Endothelial cell of umbilical vein (primary cell): ENCODE results near the gene KRTAP3-2. TPM values are rescaled to one million over a fixed set of nuclear protein-coding genes. Genes with fewer than 3 reads are reported as not detected.

Source experiments
- BruUV-seq: library from RNA; stranded (reverse); fragments of 400-500 nt; replicated peaks from 2 replicates; lab custom pipeline; 2021; lab: Mats Ljungman, UMichigan
- CTCF ChIA-PET: fragments of 300-600, 350-600 bp; sonication (Branson Sonifier 250); formaldehyde crosslinking; loops from one replicate; lab custom pipeline; 2021; ENCODE audit warnings: antibody characterized with exemption, inconsistent platforms; lab: Charles Lee
- POLR2A ChIA-PET: fragments of 300-600, 350-600 bp; sonication (Branson Sonifier 250); formaldehyde crosslinking; loops from one replicate; lab custom pipeline; 2021; ENCODE audit warnings: antibody characterized with exemption, inconsistent platforms; lab: Charles Lee
- DNase-seq: peaks from one replicate; pipeline ENCODE4 v3.0.0-alpha.2; 2011; ENCODE audit warnings: low read depth, low spot score
- FAIRE-seq: peaks from 2 replicates; lab custom pipeline; 2011; peaks lifted over from hg19 to GRCh38; lab: Jason Lieb, UNC
- H2AFZ ChIP-seq: 2 replicates; pipeline ENCODE4 v1.6.0; 2012; ENCODE audit warnings: low read depth, low read length, control low read depth, inconsistent platforms
- H3K27ac ChIP-seq: 2 replicates; pipeline ENCODE4 v1.5.1; 2011; ENCODE audit warnings: low read depth, mild to moderate bottlenecking, control low read depth, low read length, moderate library complexity; ENCODE audit not compliant: insufficient read depth
- H3K27me3 ChIP-seq, 2 experiments: 2 replicates each; pipeline versions ENCODE4 v1.6.0 to v1.6.1; 2011; ENCODE audit warnings: low read length in 2 of 2, mixed read lengths in 1 of 2; ENCODE audit not compliant: control insufficient read depth in 2 of 2, insufficient read depth in 2 of 2
- H3K36me3 ChIP-seq, 2 experiments: 2 replicates in 1 of 2; 3 replicates in 1 of 2; pipeline ENCODE4 v1.5.1; 2011; ENCODE audit warnings: low read length in 2 of 2, mild to moderate bottlenecking in 1 of 2, moderate library complexity in 1 of 2; ENCODE audit not compliant: control insufficient read depth in 2 of 2, insufficient read depth in 2 of 2; ENCODE audit errors: extremely low read depth in 1 of 2
- H3K4me1 ChIP-seq: 3 replicates; pipeline ENCODE4 v1.5.1; 2011; ENCODE audit warnings: mild to moderate bottlenecking, low read length; ENCODE audit not compliant: control insufficient read depth, insufficient read depth; ENCODE audit errors: extremely low read depth
- H3K4me2 ChIP-seq: 2 replicates; pipeline ENCODE4 v1.6.1; 2011; ENCODE audit warnings: low read length, control low read depth, mixed read lengths; ENCODE audit not compliant: insufficient read depth
- H3K4me3 ChIP-seq, 3 experiments: fragments of 200-600 bp in 1 of 3; sonication (generic), shearing (Covaris generic) in 1 of 3; replicated peaks in 1 of 3; 2 replicates each; pipeline ENCODE4 v1.5.1; 2011 to 2016; ENCODE audit warnings: control low read depth in 3 of 3, low read length in 3 of 3, mild to moderate bottlenecking in 2 of 3, inconsistent platforms in 1 of 3, low read depth in 1 of 3, moderate library complexity in 1 of 3; ENCODE audit not compliant: insufficient read depth in 1 of 3
- H3K79me2 ChIP-seq: 2 replicates; pipeline ENCODE4 v1.6.0; 2012; ENCODE audit warnings: low read length, inconsistent platforms; ENCODE audit not compliant: control insufficient read depth, insufficient read depth
- H3K9ac ChIP-seq: replicated peaks from 2 replicates; pipeline ENCODE3; 2011; ENCODE audit warnings: low read length, control low read depth; ENCODE audit not compliant: insufficient read depth; ENCODE audit errors: extremely low read depth
- H3K9me1 ChIP-seq: replicated peaks from 3 replicates; pipeline ENCODE4 v1.6.0; 2011; ENCODE audit warnings: mild to moderate bottlenecking, low read length; ENCODE audit not compliant: control insufficient read depth, insufficient read depth; ENCODE audit errors: extremely low read depth
- H3K9me3 ChIP-seq: replicated peaks from 2 replicates; pipeline ENCODE4 v1.5.1; 2012; ENCODE audit warnings: low read length, inconsistent platforms; ENCODE audit not compliant: control insufficient read depth, insufficient read depth
- H4K20me1 ChIP-seq: replicated peaks from 2 replicates; pipeline ENCODE3; 2011; ENCODE audit warnings: mild to moderate bottlenecking, low read length; ENCODE audit not compliant: control insufficient read depth, insufficient read depth; ENCODE audit errors: extremely low read depth
- CTCF ChIP-seq, 2 donors: IDR thresholded peaks; 1 replicate in 1 of 2; 2 replicates in 1 of 2; pipeline ENCODE4 v1.5.1; 2011; ENCODE audit warnings: low read length in 2 of 2, mild to moderate bottlenecking in 2 of 2, moderate library complexity in 2 of 2, control low read depth in 1 of 2, inconsistent platforms in 1 of 2, low read depth in 1 of 2; ENCODE audit not compliant: insufficient read depth in 1 of 2; ENCODE audit errors: extremely low read depth in 1 of 2
- EZH2 ChIP-seq: IDR thresholded peaks from 2 replicates; pipeline ENCODE4 v1.6.1; 2012; ENCODE audit warnings: borderline replicate concordance, low read depth, mild to moderate bottlenecking, moderate library complexity, low read length, inconsistent platforms; ENCODE audit not compliant: severe bottlenecking
- FOS ChIP-seq: IDR thresholded peaks from 2 replicates; pipeline ENCODE4 v1.6.1; 2011; ENCODE audit warnings: mild to moderate bottlenecking, low read length, moderate library complexity, borderline replicate concordance; ENCODE audit not compliant: insufficient read depth
- GATA2 ChIP-seq: IDR thresholded peaks from 2 replicates; pipeline ENCODE4 v1.7.0; 2011; ENCODE audit warnings: low read depth, mild to moderate bottlenecking, moderate library complexity, mixed read lengths, low read length; ENCODE audit not compliant: insufficient read length, insufficient read depth
- JUN ChIP-seq: IDR thresholded peaks from 2 replicates; pipeline ENCODE4 v1.6.1; 2011; ENCODE audit warnings: borderline replicate concordance, low read depth; ENCODE audit not compliant: insufficient read length, insufficient read depth
- MAX ChIP-seq: IDR thresholded peaks from 2 replicates; pipeline ENCODE4 v1.6.1; 2011; ENCODE audit not compliant: insufficient read depth, insufficient read length
- MYC ChIP-seq: IDR thresholded peaks from one replicate; pipeline ENCODE4 v1.6.1; 2011; ENCODE audit warnings: mild to moderate bottlenecking, low read depth, low read length
- POLR2A ChIP-seq: IDR thresholded peaks from 2 replicates; pipeline ENCODE4 v1.6.1; 2012; ENCODE audit warnings: low read depth, mild to moderate bottlenecking, control low read depth, low read length
- POLR2AphosphoS5 ChIP-seq: IDR thresholded peaks from 2 replicates; pipeline ENCODE4 v1.6.1; 2012; ENCODE audit warnings: low read depth, mild to moderate bottlenecking, control low read depth, low read length, moderate library complexity; ENCODE audit not compliant: insufficient read depth
- dilution Hi-C: fragments of 300-500 bp; cut with MboI; formaldehyde crosslinking; loops from one replicate; pipeline ENCODE4 v1.15.0; 2019; ENCODE audit warnings: low sequenced_read_pairs; ENCODE audit not compliant: extremely low pct_ligation_motif_present
- intact Hi-C: fragments of 100-400 bp; cut with micrococcal nuclease; formaldehyde crosslinking; loops from one replicate; pipeline ENCODE4 v1.10.0; 2022
- polyA plus RNA-seq, 4 experiments: library from polyadenylated mRNA; depleted of rRNA in 3 of 4; stranded (reverse) in 3 of 4; unstranded in 1 of 4; fragments of >200 nt; gene quantifications; 2 replicates each; pipeline versions ENCODE4 v1.2.1 to v1.2.3, GENCODE V29; 2011 to 2012; ENCODE audit warnings: missing spikeins in 1 of 4
- total RNA-seq: library from RNA; stranded (reverse); gene quantifications from 2 replicates; pipeline ENCODE4 v1.2.3, GENCODE V29; 2021

The KRTAP3-2 gene
- total and polyA plus RNA-seq, 2 donors (not counting 3 experiments of a cell fraction or from before 2014, with no cell fraction given) = not detected

GRCh38 chr17:40952661-40953060 is 47.0 kb downstream of the KRTAP3-2 start:
- no TSS peak for BruUV-seq
- intact Hi-C loops (no loop called here), dilution Hi-C loops (no loop called here)
- no peaks in the 10 kb centered on the region for H3K9me1 ChIP-seq
- CTCF ChIA-PET = no interaction called here
- no peak overlapping the region for H3K27ac ChIP-seq
- H3K9ac ChIP-seq = no peak overlapping the region
- no peaks in the 10 kb centered on the region for H3K36me3 ChIP-seq
- no peak overlapping the region for H3K4me3 ChIP-seq
- no peaks in the 10 kb centered on the region for H3K79me2 ChIP-seq
- no peak overlapping the region for H3K4me2 ChIP-seq
- no peaks in the 10 kb centered on the region for H4K20me1 ChIP-seq
- peaks cover 13 to 14% of the 10 kb centered on the region in 2 experiments for H3K27me3 ChIP-seq
- TF ChIP-seq POLR2A (no peak), CTCF (IDR thresholded peaks at IDR 0.05; ENCODE audit: extremely low read depth in 1 of 2, insufficient read depth in 1 of 2, low read depth in 1 of 2, low read length in 2 of 2) (no peak)
- no peaks in the 10 kb centered on the region for H3K4me1 ChIP-seq
- DNase-seq (no peak), FAIRE-seq (no peak)
- H2AFZ ChIP-seq = no peak overlapping the region
- no peaks in the 10 kb centered on the region for H3K9me3 ChIP-seq
- POLR2A ChIA-PET = no interaction called here

DNA sequence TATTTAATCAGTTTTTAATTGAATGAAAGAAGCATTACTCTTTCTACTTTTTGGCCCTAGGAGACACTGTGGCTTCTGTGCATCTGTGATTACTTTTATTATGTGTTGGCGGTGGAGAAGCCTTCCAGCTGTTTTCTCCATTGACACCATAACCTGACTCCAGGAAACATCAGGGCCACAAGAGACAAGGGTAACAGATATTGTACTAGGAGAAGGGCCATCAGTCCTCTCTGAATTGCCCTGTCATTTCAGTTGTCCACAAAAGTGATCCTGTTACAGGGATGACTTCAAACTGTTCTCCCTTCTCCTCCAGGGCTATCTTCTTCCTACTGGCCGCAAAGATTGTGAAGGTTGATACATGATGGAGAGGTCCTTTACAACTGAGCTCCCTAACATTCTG is 47.6 kb downstream of the KRTAP3-2 start:
- no peaks in the 10 kb centered on the region for H3K9me3 ChIP-seq
- no peak overlapping the region for H3K27ac ChIP-seq
- dilution Hi-C loops = no loop called here
- H4K20me1 ChIP-seq = no peaks in the 10 kb centered on the region
- H2AFZ ChIP-seq = no peak overlapping the region
- ChIA-PET POLR2A (no interaction called here), CTCF (no interaction called here)
- no peak overlapping the region for H3K9ac ChIP-seq
- H3K4me2 ChIP-seq = no peak overlapping the region
- peaks cover 12 to 14% of the 10 kb centered on the region in 2 experiments for H3K27me3 ChIP-seq
- H3K36me3 ChIP-seq = no peaks in the 10 kb centered on the region
- TF ChIP-seq MAX (no peak), EZH2 (no peak), CTCF (IDR thresholded peaks at IDR 0.05; ENCODE audit: extremely low read depth in 1 of 2, insufficient read depth in 1 of 2, low read depth in 1 of 2, low read length in 2 of 2) (no peak), JUN (no peak), MYC (no peak), FOS (no peak), GATA2 (no peak), POLR2A (no peak), POLR2AphosphoS5 (no peak)
- BruUV-seq = no TSS peak
- no peak for FAIRE-seq
- H3K9me1 ChIP-seq = no peaks in the 10 kb centered on the region
- H3K4me3 ChIP-seq = no peak overlapping the region
- H3K4me1 ChIP-seq = no peaks in the 10 kb centered on the region
- intact Hi-C loops = no loop called here
- H3K79me2 ChIP-seq = no peaks in the 10 kb centered on the region
- no peak for DNase-seq
